ENCODE measurements around the gene TIMELESS. TPM values are rescaled to one million over a fixed set of nuclear protein-coding genes. Genes with fewer than 3 reads are reported as not detected.

TIMELESS gene
- polyA plus RNA-seq, 4 donors: 3.2 to 21.6 (median 8.6) TPM

GRCh38 chr12:56387152-56387736, 62.0 kb downstream of the TIMELESS start:
- FAIRE-seq (no peak), DNase-seq (no peak)
- Histone ChIP-seq H3K27me3 (ENCODE audit: control insufficient read depth in 3 of 3, insufficient read depth in 3 of 3, low read length in 3 of 3) (peaks cover 0 to 3% (median 0%) of the 10 kb centered on the region in 3 donors), H3K9me3 (ENCODE audit: control insufficient read depth in 2 of 2, insufficient read depth in 1 of 2, low read depth in 1 of 2, low read length in 1 of 2) (peaks cover 0 to 2% of the 10 kb centered on the region in 2 donors), H3K27ac (ENCODE audit: low read depth in 1 of 3, low read length in 2 of 3) (no peak overlapping the region), H3K4me3 (ENCODE audit: low read depth in 1 of 3, low read length in 3 of 3) (no peak overlapping the region), H3K4me1 (ENCODE audit: control insufficient read depth in 3 of 3, insufficient read depth in 2 of 3, low read depth in 1 of 3, low read length in 2 of 3) (peaks cover 0 to 13% (median 0%) of the 10 kb centered on the region in 3 donors), H3K36me3 (ENCODE audit: control insufficient read depth in 3 of 3, insufficient read depth in 2 of 3, low read depth in 1 of 3, low read length in 3 of 3) (no peaks in the 10 kb centered on the region)
- 54 to 72% (median 72%) methylated on average over 7 of the region's 7 CpGs for WGBS, 3 donors

GRCh38 chr12:56385873-56386272, 63.4 kb downstream of the TIMELESS start:
- Histone ChIP-seq H3K27ac (ENCODE audit: low read depth in 1 of 3, low read length in 2 of 3) (no peak overlapping the region), H3K9me3 (ENCODE audit: control insufficient read depth in 2 of 2, insufficient read depth in 1 of 2, low read depth in 1 of 2, low read length in 1 of 2) (no peaks in the 10 kb centered on the region), H3K4me1 (ENCODE audit: control insufficient read depth in 3 of 3, insufficient read depth in 2 of 3, low read depth in 1 of 3, low read length in 2 of 3) (peaks cover 0 to 13% (median 0%) of the 10 kb centered on the region in 3 donors), H3K27me3 (ENCODE audit: control insufficient read depth in 3 of 3, insufficient read depth in 3 of 3, low read length in 3 of 3) (peaks cover 0 to 3% (median 0%) of the 10 kb centered on the region in 3 donors), H3K36me3 (ENCODE audit: control insufficient read depth in 3 of 3, insufficient read depth in 2 of 3, low read depth in 1 of 3, low read length in 3 of 3) (no peaks in the 10 kb centered on the region), H3K4me3 (ENCODE audit: low read depth in 1 of 3, low read length in 3 of 3) (no peak overlapping the region)
- FAIRE-seq: no peak
- 90 to 97% (median 96%) methylated on average over 1 of the region's 1 CpG for WGBS, 3 donors
- peak; percentile 47 to 56 for DNase-seq

GRCh38 chr12:56382611-56383010, 66.6 kb downstream of the TIMELESS start:
- Histone ChIP-seq H3K4me1 (ENCODE audit: control insufficient read depth in 3 of 3, insufficient read depth in 2 of 3, low read depth in 1 of 3, low read length in 2 of 3) (no peaks in the 10 kb centered on the region), H3K4me3 (ENCODE audit: low read depth in 1 of 3, low read length in 3 of 3) (no peak overlapping the region), H3K36me3 (ENCODE audit: control insufficient read depth in 3 of 3, insufficient read depth in 2 of 3, low read depth in 1 of 3, low read length in 3 of 3) (no peaks in the 10 kb centered on the region), H3K27me3 (ENCODE audit: control insufficient read depth in 3 of 3, insufficient read depth in 3 of 3, low read length in 3 of 3) (peaks cover 0 to 3% (median 0%) of the 10 kb centered on the region in 3 donors), H3K27ac (ENCODE audit: low read depth in 1 of 3, low read length in 2 of 3) (no peak overlapping the region), H3K9me3 (ENCODE audit: control insufficient read depth in 2 of 2, insufficient read depth in 1 of 2, low read depth in 1 of 2, low read length in 1 of 2) (no peaks in the 10 kb centered on the region)
- 84 to 91% (median 85%) methylated on average over 16 of the region's 16 CpGs for WGBS, 3 donors
- no peak for FAIRE-seq
- DNase-seq: no peak

GRCh38 chr12:56377989-56378316, 71.3 kb downstream of the TIMELESS start:
- Histone ChIP-seq H3K4me3 (ENCODE audit: low read depth in 1 of 3, low read length in 3 of 3) (no peak overlapping the region), H3K27me3 (ENCODE audit: control insufficient read depth in 3 of 3, insufficient read depth in 3 of 3, low read length in 3 of 3) (no peaks in the 10 kb centered on the region), H3K27ac (ENCODE audit: low read depth in 1 of 3, low read length in 2 of 3) (no peak overlapping the region), H3K36me3 (ENCODE audit: control insufficient read depth in 3 of 3, insufficient read depth in 2 of 3, low read depth in 1 of 3, low read length in 3 of 3) (no peaks in the 10 kb centered on the region), H3K9me3 (ENCODE audit: control insufficient read depth in 2 of 2, insufficient read depth in 1 of 2, low read depth in 1 of 2, low read length in 1 of 2) (no peaks in the 10 kb centered on the region), H3K4me1 (ENCODE audit: control insufficient read depth in 3 of 3, insufficient read depth in 2 of 3, low read depth in 1 of 3, low read length in 2 of 3) (peaks cover 0 to 9% (median 0%) of the 10 kb centered on the region in 3 donors)
- no peak for DNase-seq
- WGBS, 3 donors: 19 to 41% (median 38%) methylated on average over 1 of the region's 1 CpG
- FAIRE-seq: no peak

GRCh38 chr12:56377310-56377988, 71.8 kb downstream of the TIMELESS start:
- 72 to 79% (median 76%) methylated on average over 4 of the region's 4 CpGs for WGBS, 3 donors
- peak in 1 of 2 donors; percentile 32 for DNase-seq
- H3K9me3 ChIP-seq (ENCODE audit: control insufficient read depth in 2 of 2, insufficient read depth in 1 of 2, low read depth in 1 of 2, low read length in 1 of 2): no peaks in the 10 kb centered on the region
- no peak overlapping the region for H3K27ac ChIP-seq (ENCODE audit: low read depth in 1 of 3, low read length in 2 of 3)
- no peak overlapping the region for H3K4me3 ChIP-seq (ENCODE audit: low read depth in 1 of 3, low read length in 3 of 3)
- H3K27me3 ChIP-seq (ENCODE audit: control insufficient read depth in 3 of 3, insufficient read depth in 3 of 3, low read length in 3 of 3): no peaks in the 10 kb centered on the region
- H3K36me3 ChIP-seq (ENCODE audit: control insufficient read depth in 3 of 3, insufficient read depth in 2 of 3, low read depth in 1 of 3, low read length in 3 of 3): no peaks in the 10 kb centered on the region
- no peak for FAIRE-seq
- H3K4me1 ChIP-seq (ENCODE audit: control insufficient read depth in 3 of 3, insufficient read depth in 2 of 3, low read depth in 1 of 3, low read length in 2 of 3): peaks cover 0 to 9% (median 0%) of the 10 kb centered on the region in 3 donors

GRCh38 chr12:56375598-56376434, 73.4 kb downstream of the TIMELESS start:
- Histone ChIP-seq H3K27me3 (ENCODE audit: control insufficient read depth in 3 of 3, insufficient read depth in 3 of 3, low read length in 3 of 3) (no peaks in the 10 kb centered on the region), H3K4me3 (ENCODE audit: low read depth in 1 of 3, low read length in 3 of 3) (no peak overlapping the region), H3K27ac (ENCODE audit: low read depth in 1 of 3, low read length in 2 of 3) (peak overlapping the region in 1 of 3 donors; percentile 70), H3K9me3 (ENCODE audit: control insufficient read depth in 2 of 2, insufficient read depth in 1 of 2, low read depth in 1 of 2, low read length in 1 of 2) (no peaks in the 10 kb centered on the region), H3K36me3 (ENCODE audit: control insufficient read depth in 3 of 3, insufficient read depth in 2 of 3, low read depth in 1 of 3, low read length in 3 of 3) (no peaks in the 10 kb centered on the region), H3K4me1 (ENCODE audit: control insufficient read depth in 3 of 3, insufficient read depth in 2 of 3, low read depth in 1 of 3, low read length in 2 of 3) (peaks cover 0 to 9% (median 0%) of the 10 kb centered on the region in 3 donors)
- no peak for DNase-seq
- 74 to 88% (median 82%) methylated on average over 11 of the region's 11 CpGs for WGBS, 3 donors
- FAIRE-seq: no peak

- H3K27ac ChIP-seq (ENCODE audit: low read depth in 1 of 3, low read length in 2 of 3): peak overlapping the region in 1 of 3 donors; percentile 70
- DNase-seq (peak in 1 of 2 donors; percentile 69), FAIRE-seq (no peak)
- no peaks in the 10 kb centered on the region for H3K9me3 ChIP-seq (ENCODE audit: control insufficient read depth in 2 of 2, insufficient read depth in 1 of 2, low read depth in 1 of 2, low read length in 1 of 2)
- peaks cover 0 to 9% (median 0%) of the 10 kb centered on the region in 3 donors for H3K4me1 ChIP-seq (ENCODE audit: control insufficient read depth in 3 of 3, insufficient read depth in 2 of 3, low read depth in 1 of 3, low read length in 2 of 3)
- no peaks in the 10 kb centered on the region for H3K36me3 ChIP-seq (ENCODE audit: control insufficient read depth in 3 of 3, insufficient read depth in 2 of 3, low read depth in 1 of 3, low read length in 3 of 3)
- no peaks in the 10 kb centered on the region for H3K27me3 ChIP-seq (ENCODE audit: control insufficient read depth in 3 of 3, insufficient read depth in 3 of 3, low read length in 3 of 3)
- H3K4me3 ChIP-seq (ENCODE audit: low read depth in 1 of 3, low read length in 3 of 3): no peak overlapping the region
- WGBS, 3 donors: 68 to 73% (median 72%) methylated on average over 7 of the region's 7 CpGs
Measured at GRCh38 chr12:56374726-56375597, 74.3 kb downstream of the TIMELESS start.

- Histone ChIP-seq H3K36me3 (ENCODE audit: control insufficient read depth in 3 of 3, insufficient read depth in 2 of 3, low read depth in 1 of 3, low read length in 3 of 3) (no peaks in the 10 kb centered on the region), H3K4me1 (ENCODE audit: control insufficient read depth in 3 of 3, insufficient read depth in 2 of 3, low read depth in 1 of 3, low read length in 2 of 3) (peaks cover 0 to 9% (median 0%) of the 10 kb centered on the region in 3 donors), H3K9me3 (ENCODE audit: control insufficient read depth in 2 of 2, insufficient read depth in 1 of 2, low read depth in 1 of 2, low read length in 1 of 2) (no peaks in the 10 kb centered on the region), H3K27ac (ENCODE audit: low read depth in 1 of 3, low read length in 2 of 3) (no peak overlapping the region), H3K4me3 (ENCODE audit: low read depth in 1 of 3, low read length in 3 of 3) (no peak overlapping the region), H3K27me3 (ENCODE audit: control insufficient read depth in 3 of 3, insufficient read depth in 3 of 3, low read length in 3 of 3) (no peaks in the 10 kb centered on the region)
- no peak for FAIRE-seq
- DNase-seq: no peak
- WGBS, 3 donors: 96 to 100% (median 99%) methylated on average over 1 of the region's 1 CpG
Measured at GRCh38 chr12:56373515-56373914, 75.7 kb downstream of the TIMELESS start.
